Sigmoid colon (tissue), 7 donors: ENCODE measurements around the gene OR5AC2. TPM values are rescaled to one million over a fixed set of nuclear protein-coding genes. Genes with fewer than 3 reads are reported as not detected.

Experiments used
- DNase-seq: peaks from one replicate; pipeline ENCODE4 v3.0.0-alpha.2; 2019
- H3K27ac ChIP-seq, 4 donors: fragments of 200-600 bp; sonication (generic); one replicate each; pipeline ENCODE4 v1.5.1; 2016 to 2019; ENCODE audit warnings: mild to moderate bottlenecking in 1 of 4
- H3K27me3 ChIP-seq, 3 donors: fragments of 200-600 bp; sonication (generic); one replicate each; pipeline ENCODE4 v1.5.1; 2019; ENCODE audit warnings: mild to moderate bottlenecking in 1 of 3
- H3K36me3 ChIP-seq, 4 donors: fragments of 200-600 bp; sonication (generic); one replicate each; pipeline ENCODE4 v1.5.1; 2016 to 2019
- H3K4me1 ChIP-seq, 4 donors: fragments of 200-600 bp; sonication (generic); one replicate each; pipeline ENCODE4 v1.5.1; 2017 to 2019
- H3K4me3 ChIP-seq, 4 donors: fragments of 200-600 bp; sonication (generic); one replicate each; pipeline ENCODE4 v1.5.1; 2017 to 2019; ENCODE audit warnings: mild to moderate bottlenecking in 2 of 4, moderate library complexity in 1 of 4
- H3K9me3 ChIP-seq, 4 donors: fragments of 200-600 bp in 3 of 4; sonication (generic) in 3 of 4; one replicate each; pipeline versions ENCODE4 v1.5.1 to v1.6.1; 2013 to 2019
- EP300 ChIP-seq, 4 donors: sonication (generic); formaldehyde crosslinking; IDR thresholded peaks; one replicate each; pipeline ENCODE4 v1.6.1; 2017; ENCODE audit warnings: antibody characterized with exemption in 4 of 4
- POLR2A ChIP-seq, 2 donors: fragments of 450-650 bp; IDR thresholded peaks; one replicate each; pipeline ENCODE4 v1.6.1; 2016; ENCODE audit warnings: antibody characterized with exemption in 2 of 2, mild to moderate bottlenecking in 2 of 2, moderate library complexity in 2 of 2
- POLR2AphosphoS5 ChIP-seq, 4 donors: sonication (generic); formaldehyde crosslinking; IDR thresholded peaks; one replicate each; pipeline ENCODE4 v1.6.1; 2017; ENCODE audit warnings: antibody characterized with exemption in 4 of 4
- WGBS, 2 donors: extraction: QIAGEN DNeasy Blood & Tissue Kit; methylation state at CpG; one replicate each; pipeline ENCODE4 v1.1.7; 2013; 5-methylcytosine and 5-hydroxymethylcytosine counted together
- intact Hi-C: fragments of 100-400 bp; cut with DNase I; formaldehyde crosslinking; loops from one replicate; pipeline ENCODE4 v1.15.1; 2023
- polyA plus RNA-seq, 3 donors: library from polyadenylated mRNA; stranded (reverse); fragments of 200-250 nt; gene quantifications; one replicate each; pipeline ENCODE4 v1.2.3, GENCODE V29; 2013
- total RNA-seq, 4 donors: library from RNA; depleted of rRNA; stranded (reverse); fragments of >200 nt; gene quantifications; one replicate each; pipeline ENCODE4 v1.1.0, GENCODE V29; 2016
- TF ChIP-seq, protein P1 (sequence below), 4 experiments: fragments of 450-650 bp in 3 of 4; fragments of 200-600 bp in 1 of 4; IDR thresholded peaks; one replicate each; pipeline ENCODE4 v1.5.1; 2016 to 2019; ENCODE audit warnings: antibody characterized with exemption in 4 of 4, mild to moderate bottlenecking in 3 of 4, moderate library complexity in 2 of 4
- donor health status: healthy with polysubstance abuse.
- donor health status: Bipolar disorder and iron deficiency.
- donor health status: healthy.

OR5AC2 gene
- total and polyA plus RNA-seq, 7 donors = not detected

DNA sequence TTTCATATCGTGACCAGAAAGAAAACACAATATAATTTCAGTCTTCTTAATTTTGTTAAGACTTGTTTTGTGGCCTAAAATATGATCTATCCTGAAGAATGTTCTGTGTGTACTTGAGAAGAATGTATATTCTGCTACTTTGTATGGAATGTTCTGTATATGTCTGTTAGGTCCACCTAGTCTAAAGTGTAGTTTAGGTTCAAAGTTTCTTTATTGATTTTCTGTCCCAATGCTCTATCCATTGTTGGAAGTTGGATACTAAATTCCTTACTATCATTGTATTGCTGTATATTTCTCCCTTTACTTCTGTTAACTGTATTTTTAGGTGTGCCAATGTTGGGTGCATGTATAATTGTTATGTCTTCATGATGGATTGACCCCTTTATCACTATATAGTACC lies 21.2 kb downstream of the OR5AC2 start:
- intact Hi-C loops = no loop called here
- Histone ChIP-seq H3K27me3 (no peaks in the 10 kb centered on the region), H3K36me3 (no peaks in the 10 kb centered on the region), H3K27ac (no peak overlapping the region), H3K4me3 (no peak overlapping the region), H3K4me1 (no peaks in the 10 kb centered on the region), H3K9me3 (peaks cover 0 to 5% (median 0%) of the 10 kb centered on the region in 4 donors)
- DNase-seq = no peak
- 36 to 43% methylated on average over 1 of the region's 1 CpG for WGBS, 2 donors
- no peak for TF ChIP-seq POLR2AphosphoS5 (IDR thresholded peaks at IDR 0.05)
- TF ChIP-seq, protein P1, sequence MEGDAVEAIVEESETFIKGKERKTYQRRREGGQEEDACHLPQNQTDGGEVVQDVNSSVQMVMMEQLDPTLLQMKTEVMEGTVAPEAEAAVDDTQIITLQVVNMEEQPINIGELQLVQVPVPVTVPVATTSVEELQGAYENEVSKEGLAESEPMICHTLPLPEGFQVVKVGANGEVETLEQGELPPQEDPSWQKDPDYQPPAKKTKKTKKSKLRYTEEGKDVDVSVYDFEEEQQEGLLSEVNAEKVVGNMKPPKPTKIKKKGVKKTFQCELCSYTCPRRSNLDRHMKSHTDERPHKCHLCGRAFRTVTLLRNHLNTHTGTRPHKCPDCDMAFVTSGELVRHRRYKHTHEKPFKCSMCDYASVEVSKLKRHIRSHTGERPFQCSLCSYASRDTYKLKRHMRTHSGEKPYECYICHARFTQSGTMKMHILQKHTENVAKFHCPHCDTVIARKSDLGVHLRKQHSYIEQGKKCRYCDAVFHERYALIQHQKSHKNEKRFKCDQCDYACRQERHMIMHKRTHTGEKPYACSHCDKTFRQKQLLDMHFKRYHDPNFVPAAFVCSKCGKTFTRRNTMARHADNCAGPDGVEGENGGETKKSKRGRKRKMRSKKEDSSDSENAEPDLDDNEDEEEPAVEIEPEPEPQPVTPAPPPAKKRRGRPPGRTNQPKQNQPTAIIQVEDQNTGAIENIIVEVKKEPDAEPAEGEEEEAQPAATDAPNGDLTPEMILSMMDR (IDR thresholded peaks at IDR 0.05) = no peak
- TF ChIP-seq EP300 (IDR thresholded peaks at IDR 0.05) = no peak
- TF ChIP-seq POLR2A (IDR thresholded peaks at IDR 0.05) = no peak

DNA sequence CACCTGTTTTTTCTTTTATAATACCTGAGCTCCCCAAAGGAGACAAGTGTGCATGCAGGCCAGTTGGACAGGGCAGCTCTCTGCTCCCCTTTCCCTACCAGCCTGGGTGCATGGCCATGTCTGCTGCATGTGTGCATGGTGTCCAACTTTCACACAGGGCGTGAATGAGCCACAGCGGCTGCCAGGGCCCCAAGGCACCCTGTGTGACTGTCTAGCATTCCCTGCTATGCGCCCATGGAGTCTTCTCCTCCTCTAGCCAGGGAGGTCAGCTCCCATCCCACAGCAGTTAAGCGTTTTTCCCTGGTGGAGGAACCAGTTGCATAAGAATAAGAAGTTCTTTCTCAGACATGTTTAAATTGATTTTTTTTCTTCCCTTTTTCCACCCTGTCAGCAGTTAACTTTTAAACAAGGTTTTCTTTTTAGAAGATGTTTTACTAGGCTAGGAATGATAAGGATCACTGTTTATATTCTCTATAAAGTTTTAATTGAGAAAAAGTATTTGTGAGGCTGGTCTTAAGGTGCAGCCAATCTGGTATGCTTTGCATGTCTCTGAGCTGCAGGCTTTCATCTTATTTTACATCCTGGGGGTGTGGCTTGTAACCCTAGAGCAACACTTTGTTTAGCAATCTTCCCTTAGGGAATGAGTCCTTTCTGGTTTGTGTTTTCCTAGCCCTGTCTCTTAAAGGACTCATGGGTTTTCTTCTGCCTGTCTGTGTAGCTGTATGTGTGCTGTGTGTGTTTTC lies 23.0 kb downstream of the OR5AC2 start:
- WGBS, 2 donors = 72 to 75% methylated on average over 4 of the region's 4 CpGs
- TF ChIP-seq EP300 (IDR thresholded peaks at IDR 0.05) (no peak), POLR2AphosphoS5 (IDR thresholded peaks at IDR 0.05) (no peak), POLR2A (IDR thresholded peaks at IDR 0.05) (no peak)
- TF ChIP-seq, protein P1 (IDR thresholded peaks at IDR 0.05) = no peak
- intact Hi-C loops = no loop called here
- Histone ChIP-seq H3K27me3 (no peaks in the 10 kb centered on the region), H3K9me3 (peaks cover 0 to 5% (median 0%) of the 10 kb centered on the region in 4 donors), H3K36me3 (no peaks in the 10 kb centered on the region), H3K27ac (no peak overlapping the region), H3K4me3 (no peak overlapping the region), H3K4me1 (no peaks in the 10 kb centered on the region)
- DNase-seq = no peak

DNA sequence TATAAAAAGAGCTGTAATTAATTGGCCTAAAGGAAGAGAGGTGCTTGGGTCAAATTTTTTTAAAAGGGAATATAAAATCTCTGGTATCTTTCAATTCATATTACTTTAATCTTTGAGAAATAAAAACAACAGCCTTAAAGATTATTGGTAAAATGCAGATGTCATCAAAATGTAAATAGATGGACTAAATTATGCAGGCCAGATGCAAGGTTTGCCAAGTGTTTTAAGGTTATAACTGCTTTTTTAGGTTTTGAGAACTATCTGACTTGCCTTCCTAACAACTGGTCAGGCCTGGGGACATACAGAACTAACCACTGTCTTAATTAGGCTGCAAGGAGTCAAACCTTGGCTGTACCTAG lies 23.6 kb downstream of the OR5AC2 start:
- Histone ChIP-seq H3K27ac (no peak overlapping the region), H3K9me3 (peaks cover 0 to 5% (median 0%) of the 10 kb centered on the region in 4 donors), H3K36me3 (no peaks in the 10 kb centered on the region), H3K4me3 (no peak overlapping the region), H3K27me3 (no peaks in the 10 kb centered on the region), H3K4me1 (no peaks in the 10 kb centered on the region)
- TF ChIP-seq, protein P1 (IDR thresholded peaks at IDR 0.05) = no peak
- TF ChIP-seq POLR2A (IDR thresholded peaks at IDR 0.05) = no peak
- intact Hi-C loops = no loop called here
- DNase-seq = no peak

DNA sequence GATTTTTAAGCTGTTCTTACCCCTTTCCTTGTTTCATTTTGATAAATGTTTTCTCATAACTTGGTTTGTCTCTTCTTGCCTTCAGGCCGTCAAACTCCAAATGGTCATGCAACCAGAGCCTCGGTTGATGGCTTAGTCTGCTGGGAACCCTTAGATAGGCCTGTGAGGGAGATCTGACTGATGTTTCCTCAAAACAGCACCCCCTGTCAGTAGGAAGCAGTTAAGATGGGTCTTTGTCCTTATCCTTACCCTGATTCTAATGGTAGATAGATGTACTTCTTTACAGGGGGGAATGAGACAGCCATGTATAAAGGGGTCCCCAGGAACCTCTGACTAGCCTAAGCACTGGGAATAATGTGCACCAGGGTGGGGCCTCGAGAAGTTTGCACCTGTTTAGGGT lies 27.3 kb downstream of the OR5AC2 start:
- H3K36me3 ChIP-seq = no peaks in the 10 kb centered on the region
- H3K4me1 ChIP-seq = no peaks in the 10 kb centered on the region
- DNase-seq = no peak
- no peaks in the 10 kb centered on the region for H3K27me3 ChIP-seq
- H3K4me3 ChIP-seq = no peak overlapping the region
- WGBS, 2 donors = 53 to 67% methylated on average over 3 of the region's 3 CpGs
- TF ChIP-seq POLR2AphosphoS5 (IDR thresholded peaks at IDR 0.05) (no peak), POLR2A (IDR thresholded peaks at IDR 0.05) (no peak), EP300 (IDR thresholded peaks at IDR 0.05) (no peak)
- TF ChIP-seq, protein P1 (IDR thresholded peaks at IDR 0.05) = no peak
- peaks cover 0 to 5% (median 0%) of the 10 kb centered on the region in 4 donors for H3K9me3 ChIP-seq
- no peak overlapping the region for H3K27ac ChIP-seq
- intact Hi-C loops = no loop called here

DNA sequence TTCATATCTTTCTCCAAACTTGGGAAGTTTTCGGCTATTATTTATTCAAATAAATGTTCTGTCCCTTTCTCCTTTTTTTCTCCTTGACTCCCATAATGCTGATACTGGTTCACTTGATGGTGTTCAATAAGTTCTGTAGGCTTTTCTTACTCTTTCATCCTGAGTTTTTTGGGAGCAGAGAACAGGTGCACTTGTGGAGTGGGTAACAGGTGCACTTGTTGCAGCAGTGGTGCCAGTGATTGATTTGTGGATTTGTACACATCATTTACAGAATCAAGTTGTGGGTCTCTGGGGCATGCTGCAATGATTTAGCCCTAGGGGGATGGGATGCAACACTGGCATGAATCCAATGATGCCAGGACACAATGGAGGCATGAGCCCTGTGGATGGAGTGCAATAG lies 28.7 kb downstream of the OR5AC2 start:
- H3K4me3 ChIP-seq = no peak overlapping the region
- no peak for DNase-seq
- 96 to 98% methylated on average over 1 of the region's 1 CpG for WGBS, 2 donors
- peaks cover 0 to 5% (median 0%) of the 10 kb centered on the region in 4 donors for H3K9me3 ChIP-seq
- TF ChIP-seq POLR2A (IDR thresholded peaks at IDR 0.05) (no peak), POLR2AphosphoS5 (IDR thresholded peaks at IDR 0.05) (no peak), EP300 (IDR thresholded peaks at IDR 0.05) (no peak)
- TF ChIP-seq, protein P1 (IDR thresholded peaks at IDR 0.05) = no peak
- intact Hi-C loops = no loop called here
- no peak overlapping the region for H3K27ac ChIP-seq
- H3K27me3 ChIP-seq = no peaks in the 10 kb centered on the region
- no peaks in the 10 kb centered on the region for H3K36me3 ChIP-seq
- no peaks in the 10 kb centered on the region for H3K4me1 ChIP-seq
